NCI-H69 (cell line): ENCODE data around the gene GYPB.
"Not testable (repeated sequence)": the region's sequence is repeated elsewhere in the genome, so short reads cannot be mapped to it uniquely, and the experiment has no call there.

ENCODE experiments used
- DNase-seq: peaks from one replicate; lab custom pipeline; 2025; lab: John Stamatoyannopoulos, UW

GYPB gene

DNA sequence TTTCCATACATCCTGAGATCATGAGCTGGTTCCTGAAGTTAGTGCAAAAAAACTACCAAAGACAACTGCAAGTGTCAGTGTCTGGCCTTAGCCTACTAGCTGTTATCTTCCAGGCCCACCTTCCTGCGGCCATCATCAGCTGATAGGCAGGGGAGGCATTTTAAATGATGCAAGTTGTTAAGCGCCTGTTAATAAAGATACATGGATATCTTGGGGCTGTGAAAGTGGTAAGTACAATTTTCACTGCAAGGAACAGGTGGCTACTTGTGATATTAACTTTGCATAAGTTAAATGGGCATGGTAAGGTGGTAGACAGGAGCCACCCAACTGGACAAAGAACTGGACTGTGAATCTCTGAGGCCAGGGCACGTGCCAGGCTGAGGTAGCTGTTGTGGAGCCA lies at the start of gene GYPB:
GYPB (minus strand) TSS at position 104 of the 400 bp plus-strand sequence; CDS start at position 11, 93 bp downstream.
- not testable (repeated sequence) for DNase-seq

DNA sequence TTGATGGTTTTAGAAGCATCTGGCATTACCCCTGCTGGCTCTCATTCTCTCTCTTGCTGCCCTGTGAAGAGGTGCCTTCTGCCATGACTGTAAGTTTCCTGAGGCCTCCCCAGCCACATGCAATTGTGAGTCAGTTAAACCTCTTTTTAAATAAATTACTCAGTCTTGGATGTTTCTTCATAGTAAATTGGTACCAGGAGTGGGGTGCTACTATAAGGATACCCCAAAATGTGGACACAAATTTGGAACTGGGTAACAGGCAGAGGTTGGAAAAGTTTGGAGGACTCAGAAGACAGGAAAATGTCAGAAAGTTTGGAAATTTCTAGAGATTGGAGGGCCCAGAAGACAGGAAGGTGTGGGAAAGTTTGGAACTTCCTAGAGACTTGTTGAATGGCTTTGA lies 42.4 kb upstream of the GYPB start:
- not testable (repeated sequence) for DNase-seq

DNA sequence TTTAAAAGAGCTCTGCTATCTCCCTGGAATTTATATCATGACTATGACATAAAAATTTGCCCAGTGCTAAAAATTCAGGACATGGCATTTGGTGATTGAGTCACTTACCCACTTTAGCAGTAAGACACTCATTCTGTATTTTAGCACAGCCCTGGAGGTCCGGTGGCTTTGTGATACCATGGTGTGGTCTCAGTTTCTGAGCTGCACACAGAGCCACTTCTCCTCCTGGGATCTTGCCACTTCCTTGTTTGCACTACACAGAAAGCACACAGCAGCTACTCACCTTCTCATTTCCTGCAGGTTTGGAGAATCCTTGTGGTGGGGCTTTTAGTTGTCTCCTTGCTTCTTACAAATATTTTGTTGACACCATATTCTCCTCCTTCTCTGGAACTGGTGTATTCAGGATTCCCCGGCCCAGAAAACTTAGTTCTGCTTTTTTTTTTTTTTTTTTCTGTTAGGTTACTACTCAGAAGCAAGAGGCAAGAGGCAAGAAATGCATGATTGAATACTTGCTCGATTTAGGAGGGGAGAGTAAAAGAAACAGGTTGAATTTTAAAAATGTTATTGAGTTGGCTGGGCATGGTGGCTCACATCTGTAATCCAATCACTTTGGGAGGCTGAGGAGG lies 41.2 kb upstream of the GYPB start:
- not testable (repeated sequence) for DNase-seq

DNA sequence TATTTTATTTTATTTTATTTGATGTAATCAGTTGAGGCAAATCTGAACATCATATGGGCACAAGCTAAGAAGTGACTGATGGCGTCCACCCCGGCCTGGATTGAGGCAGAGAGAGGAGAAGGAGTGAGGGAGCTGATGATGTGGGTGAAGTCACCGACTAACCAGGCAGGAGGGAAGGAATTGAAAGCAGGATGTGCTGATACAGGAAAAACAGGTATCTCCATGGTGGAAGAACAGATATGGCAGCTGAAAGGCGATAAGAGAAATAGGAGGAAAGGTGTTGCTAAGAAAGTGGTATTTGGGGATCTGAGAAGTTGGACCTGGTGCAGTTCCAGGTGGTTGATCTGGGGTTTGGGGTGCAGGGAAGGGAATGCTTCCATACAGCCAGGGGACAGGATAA lies 37.6 kb upstream of the GYPB start:
- no peak for DNase-seq

DNA sequence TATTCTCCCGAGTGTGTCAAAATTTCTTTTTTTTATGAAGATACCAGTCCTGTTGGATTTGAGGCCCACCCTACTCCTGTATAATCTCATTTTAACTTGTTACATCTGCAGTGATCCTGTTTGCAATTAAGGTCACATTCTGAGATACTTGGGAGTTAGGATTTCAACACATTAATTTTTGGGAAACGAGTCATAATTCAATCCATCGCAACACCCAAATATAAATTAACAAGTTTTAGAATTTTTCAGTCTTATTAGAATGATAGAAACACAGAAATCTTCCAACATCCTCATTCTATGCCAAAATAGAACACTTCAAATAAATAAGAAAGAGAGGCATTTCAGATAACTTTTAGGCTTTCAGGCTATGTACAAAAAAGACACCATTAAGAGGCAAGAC lies 36.2 kb upstream of the GYPB start:
- DNase-seq: not testable (repeated sequence)

DNA sequence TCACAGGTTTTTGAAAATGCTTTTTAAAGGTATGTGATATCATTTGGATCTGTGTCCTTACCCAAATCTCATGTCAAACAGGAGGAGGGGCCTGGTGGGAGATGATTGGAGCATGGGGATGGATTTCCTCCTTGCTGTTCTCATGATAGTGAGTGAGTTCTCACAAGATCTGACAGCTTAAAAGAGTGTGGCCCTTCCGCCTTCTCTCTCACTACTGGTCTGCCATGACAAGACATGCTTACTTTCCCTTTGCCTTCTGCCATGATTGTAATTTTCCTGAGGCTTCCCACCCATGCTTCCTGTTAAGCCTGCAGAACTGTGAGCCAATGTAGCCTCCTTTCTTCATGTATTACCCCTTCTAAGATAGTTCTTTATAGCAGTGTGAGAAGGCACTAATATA lies 32.3 kb upstream of the GYPB start:
- DNase-seq: not testable (repeated sequence)

DNA sequence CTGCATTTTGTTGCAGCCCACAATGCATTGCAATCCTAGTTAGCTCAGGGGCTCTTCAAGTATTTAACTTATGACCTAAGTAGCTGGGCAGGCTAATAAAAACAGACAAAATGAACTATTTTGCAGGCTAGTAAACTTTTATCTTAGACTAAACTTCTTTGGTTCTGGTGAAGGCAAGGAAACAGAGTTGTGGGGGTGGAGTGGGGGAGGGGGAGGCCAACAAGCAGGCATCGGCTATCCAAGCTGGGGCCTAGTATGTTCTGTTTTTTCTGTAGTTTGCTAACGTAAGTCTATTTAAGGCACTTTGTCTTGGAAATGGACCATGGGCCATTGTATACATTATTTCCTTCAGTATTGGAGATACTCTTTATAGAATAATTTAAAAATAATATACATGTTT lies 31.5 kb upstream of the GYPB start:
- DNase-seq: not testable (repeated sequence)

DNA sequence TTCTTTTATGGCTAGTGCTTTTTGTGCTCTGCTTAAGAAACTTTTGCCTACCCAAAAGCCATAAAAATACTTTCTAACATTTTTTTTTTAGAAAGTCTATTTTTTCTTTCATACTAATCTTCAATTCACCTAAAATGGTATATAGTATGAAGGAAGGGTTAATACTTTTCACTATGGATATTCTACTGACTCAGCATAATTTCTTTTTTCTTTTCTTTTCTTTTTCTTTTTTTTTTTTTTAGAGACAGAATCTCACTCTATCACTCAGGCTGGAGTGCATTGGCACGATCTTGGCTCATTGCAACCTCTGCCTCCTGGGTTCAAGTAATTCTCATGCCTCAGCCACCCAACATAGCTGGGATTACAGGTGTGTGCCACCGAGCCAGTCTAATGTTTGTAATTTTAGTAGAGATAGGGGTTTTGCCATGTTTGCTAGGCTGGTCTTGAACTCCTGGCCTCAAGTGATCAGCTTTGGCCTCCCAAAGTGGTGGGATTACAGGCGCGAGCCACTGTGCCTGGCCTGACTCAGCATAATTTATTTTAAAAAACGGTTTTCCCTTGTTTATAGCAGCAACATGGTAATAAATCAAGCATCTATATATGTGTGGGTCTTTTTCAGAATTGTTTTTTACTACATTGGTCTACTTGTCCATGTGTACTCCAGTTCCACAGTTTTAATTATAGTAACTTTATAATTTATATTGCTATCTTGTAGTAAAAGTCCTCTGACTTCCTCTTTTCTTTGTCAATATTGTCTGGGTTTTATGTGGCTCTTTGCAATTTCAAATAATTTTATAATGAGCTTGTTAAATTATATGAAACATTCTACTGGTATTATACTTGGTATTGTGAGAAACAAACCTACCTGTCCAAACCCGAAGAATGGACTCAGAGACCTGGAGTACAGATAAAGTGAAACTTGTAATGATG lies 30.6 kb upstream of the GYPB start:
- DNase-seq: not testable (repeated sequence)

DNA sequence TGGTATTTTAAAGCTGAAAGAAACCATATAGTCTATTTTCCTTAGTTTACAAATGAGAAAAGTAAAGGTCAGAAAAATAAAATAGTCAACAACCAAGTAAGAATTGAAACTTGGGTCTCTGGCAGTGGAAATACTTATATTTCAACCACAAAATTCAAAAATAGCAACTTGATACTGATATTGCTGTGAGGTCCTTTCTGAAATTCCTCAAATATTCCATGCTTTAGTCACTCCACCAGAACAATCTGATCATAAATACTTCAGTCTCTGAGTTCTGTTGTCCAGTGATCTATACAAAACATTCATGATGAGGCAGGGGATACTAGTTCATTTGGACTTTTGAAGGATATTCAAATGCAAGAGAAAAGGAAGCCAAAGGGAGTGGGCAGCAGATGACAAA lies 25.8 kb upstream of the GYPB start:
- DNase-seq: not testable (repeated sequence)

DNA sequence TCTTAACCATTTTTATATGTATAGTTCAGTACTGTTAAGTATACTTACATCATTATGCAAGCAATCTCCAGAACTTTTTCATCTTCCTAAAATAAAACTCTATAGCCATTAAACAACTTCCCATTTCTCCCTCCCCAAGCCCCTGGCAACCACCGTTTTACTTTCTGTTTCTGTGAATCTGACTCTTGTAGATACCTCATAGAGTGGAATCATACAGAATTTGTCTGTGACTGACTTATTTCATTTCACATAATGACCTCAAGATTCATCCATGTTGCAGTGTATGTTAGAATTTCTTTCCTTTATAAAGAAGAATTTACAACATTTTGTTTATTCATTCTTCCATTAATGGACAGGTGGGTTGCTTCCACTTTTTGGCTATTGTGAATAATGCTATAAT lies 13.4 kb upstream of the GYPB start:
- DNase-seq: not testable (repeated sequence)

DNA sequence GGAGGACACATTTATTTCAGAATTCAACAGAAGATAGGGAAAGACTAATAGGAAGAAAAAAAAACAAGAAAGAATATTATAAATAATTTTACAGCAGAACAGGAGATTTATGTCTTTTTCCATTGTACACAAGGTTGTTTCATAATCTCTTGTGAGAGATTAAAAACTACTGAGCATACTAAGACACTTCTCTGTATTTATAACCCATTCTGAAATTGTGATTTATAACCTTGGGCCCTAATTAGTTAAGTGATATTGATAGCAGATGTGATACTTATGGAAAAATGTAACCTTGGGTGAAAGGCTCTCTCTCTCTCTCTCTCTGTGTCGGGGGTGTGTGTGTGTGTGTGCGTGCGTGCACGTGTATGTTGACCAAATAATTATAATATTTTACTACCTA lies 12.7 kb upstream of the GYPB start:
- not testable (repeated sequence) for DNase-seq

DNA sequence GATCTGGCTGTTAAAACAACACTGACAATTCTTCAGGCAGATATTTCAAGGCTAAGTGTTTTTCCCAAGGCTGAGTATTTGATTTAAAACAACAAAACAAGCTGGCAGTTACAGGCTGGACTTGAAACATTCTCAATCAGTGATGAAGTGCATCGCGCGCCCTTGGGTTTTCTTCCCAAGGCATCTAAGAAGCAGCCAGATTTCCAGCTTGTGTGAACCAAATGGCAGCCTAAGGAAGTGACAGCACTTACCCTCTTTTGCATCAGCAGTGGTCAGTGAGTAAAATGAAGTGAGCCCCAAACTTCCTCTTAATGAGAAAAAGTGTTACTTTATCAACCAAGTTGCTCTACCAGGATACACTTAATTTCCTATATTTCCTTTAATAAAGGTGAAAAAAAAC lies 12.2 kb upstream of the GYPB start:
- not testable (repeated sequence) for DNase-seq

DNA sequence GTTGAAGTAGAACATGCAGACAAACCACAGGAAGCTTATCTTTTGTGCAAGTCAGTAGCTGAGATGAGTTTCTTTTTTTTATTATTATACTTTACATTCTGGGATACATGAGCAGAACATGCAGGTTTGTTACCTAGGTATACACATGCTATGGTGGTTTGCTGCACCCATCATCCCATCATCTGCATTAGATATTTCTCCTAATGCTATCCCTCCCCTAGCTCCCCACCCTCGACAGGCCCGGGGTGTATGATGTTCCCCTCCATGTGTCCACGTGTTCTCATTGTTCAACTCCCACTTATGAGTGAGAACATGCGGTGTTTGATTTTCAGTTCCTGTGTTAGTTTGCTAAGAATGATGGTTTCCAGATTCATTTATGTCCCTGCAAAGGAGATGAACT lies 11.5 kb upstream of the GYPB start:
- not testable (repeated sequence) for DNase-seq

DNA sequence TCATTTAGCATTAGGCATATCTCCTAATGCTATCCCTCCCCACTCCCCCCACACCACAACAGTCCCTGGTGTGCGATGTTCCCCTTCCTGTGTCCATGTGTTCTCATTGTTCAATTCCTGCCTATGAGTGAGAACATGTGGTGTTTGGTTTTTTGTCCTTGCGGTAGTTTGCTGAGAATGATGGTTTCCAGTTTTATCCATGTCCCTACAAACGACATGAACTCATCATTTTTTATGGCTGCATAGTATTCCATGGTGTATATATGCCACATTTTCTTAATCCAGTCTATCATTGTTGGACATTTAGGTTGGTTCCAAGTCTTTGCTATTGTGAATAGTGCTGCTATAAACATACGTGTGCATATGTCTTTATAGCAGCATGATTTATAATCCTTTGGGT lies 7.5 kb upstream of the GYPB start:
- DNase-seq: not testable (repeated sequence)

DNA sequence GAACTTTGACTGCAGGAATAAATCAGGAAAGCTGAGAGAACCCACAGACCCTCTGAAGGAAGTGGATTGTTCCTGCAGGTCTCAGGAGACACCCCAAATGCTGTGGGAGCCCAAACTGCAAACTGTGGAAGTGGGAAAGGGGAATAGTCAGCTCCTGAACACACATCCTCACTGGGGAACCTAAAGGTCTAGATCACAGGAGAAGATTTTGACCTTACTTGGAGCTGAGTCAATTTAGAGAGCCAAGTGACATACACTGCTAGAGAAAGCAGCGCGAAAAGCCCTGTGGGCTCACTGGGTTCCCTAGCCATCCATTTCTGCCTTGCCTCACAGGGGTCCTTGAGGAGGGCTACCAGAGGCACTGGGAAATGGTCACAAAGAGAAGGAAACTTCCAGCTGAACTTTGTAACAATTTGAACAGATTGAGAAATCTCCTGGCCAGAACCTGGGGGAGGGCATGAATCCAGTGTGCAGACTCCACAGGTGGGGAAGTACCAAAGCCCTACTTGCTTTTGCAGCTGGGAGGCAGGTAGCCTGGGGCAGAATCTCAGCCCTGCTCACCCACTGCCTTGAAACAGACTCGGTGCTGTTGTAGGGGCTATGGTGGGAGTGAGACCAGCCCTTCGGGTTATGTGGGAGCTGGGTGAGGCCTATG lies 5.3 kb upstream of the GYPB start:
- not testable (repeated sequence) for DNase-seq

DNA sequence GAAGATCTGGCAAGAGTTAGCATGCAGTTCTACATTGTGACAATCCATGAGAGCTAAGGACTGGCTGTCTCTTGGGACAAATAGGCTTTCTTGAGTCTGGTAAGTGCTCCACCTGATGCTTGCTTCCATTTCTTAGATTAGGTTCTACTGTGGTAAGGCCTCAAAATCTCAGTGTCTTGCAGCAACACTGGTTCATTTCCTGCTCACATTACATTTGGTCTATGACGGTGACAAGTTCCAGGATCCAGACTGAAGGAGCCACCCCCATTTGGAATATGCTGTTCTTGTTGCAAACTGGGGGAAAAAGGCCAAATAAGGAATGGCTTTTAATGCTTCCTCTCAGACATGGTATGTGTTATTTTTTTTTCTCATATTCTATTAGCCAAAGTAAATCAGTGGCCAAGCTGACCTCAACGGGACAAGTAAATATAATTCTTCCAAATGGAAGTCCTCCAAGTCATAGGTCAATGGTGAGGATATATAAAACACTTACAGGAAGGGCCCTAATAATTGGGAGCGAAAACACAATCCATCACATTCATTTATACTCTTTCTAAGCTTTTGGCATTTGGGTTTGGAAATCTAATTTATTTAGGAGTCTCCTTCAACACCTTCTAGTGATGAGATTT lies 3.7 kb upstream of the GYPB start:
- DNase-seq: not testable (repeated sequence)

DNA sequence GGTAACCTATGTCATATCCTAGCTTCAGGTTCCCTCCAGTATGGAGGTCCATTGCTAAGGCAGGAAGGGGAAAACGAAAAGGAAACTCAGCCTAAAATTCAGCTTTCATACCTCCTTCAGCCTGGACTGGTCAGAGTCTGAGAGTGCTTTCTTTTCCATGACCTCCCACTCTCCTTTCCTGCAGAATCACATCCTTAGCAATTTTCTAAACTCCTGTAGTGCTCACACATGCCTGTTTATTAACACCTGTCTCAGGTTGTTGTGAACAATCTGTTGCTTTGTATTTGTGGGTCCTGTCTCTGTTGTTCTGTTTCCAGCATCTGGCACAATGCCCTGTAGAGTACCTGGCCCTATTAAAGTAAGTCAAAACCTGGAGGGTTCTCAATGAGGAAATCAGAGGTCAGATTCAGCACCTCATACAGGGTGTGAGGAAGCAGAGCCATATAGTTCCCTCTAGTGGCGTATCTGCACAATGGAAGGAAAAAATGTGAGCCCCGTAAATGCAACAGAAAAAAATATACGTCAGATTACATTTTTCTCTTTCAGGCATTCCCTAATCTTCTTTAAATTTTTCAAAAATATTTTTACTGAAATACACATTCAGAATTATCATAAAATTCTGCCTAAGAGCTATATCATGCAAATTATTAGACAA lies 2.3 kb upstream of the GYPB start:
- DNase-seq: peak; percentile 6

DNA sequence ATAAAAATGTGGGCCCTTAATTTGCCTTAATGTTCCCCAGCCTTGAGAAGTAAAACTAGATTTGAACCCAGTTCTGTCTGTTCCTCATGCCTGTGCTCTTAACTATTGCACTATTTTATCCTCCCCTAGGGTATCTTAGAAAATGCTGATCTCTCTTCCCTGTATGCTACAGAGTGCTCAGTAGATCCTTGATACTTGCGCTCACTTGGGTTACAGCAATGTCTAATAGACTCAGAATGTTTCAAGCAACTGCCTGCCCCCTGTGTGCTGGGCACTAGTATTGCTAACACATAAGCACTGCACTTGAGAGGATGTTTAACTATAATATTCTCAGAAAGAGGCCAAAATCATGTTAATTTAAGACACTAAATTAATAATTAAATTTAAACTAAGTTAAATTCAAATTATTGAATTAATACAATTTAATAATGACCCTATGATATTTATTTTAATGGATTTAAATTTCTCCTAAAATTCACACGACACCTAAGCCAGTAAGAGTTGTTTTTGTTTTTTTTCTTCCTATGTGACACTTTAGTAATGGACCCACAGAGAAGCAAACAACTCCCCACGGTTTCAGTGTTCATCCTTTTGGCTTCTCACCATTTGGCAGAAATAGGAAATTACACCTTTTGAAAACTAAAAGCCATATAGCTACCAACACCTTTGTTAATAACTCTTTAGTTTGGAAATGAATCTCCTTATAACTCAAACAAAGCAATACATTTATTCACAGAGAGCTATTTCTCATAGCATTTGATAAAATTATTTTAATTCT lies 768 bp downstream of the GYPB start:
- DNase-seq: not testable (repeated sequence)

DNA sequence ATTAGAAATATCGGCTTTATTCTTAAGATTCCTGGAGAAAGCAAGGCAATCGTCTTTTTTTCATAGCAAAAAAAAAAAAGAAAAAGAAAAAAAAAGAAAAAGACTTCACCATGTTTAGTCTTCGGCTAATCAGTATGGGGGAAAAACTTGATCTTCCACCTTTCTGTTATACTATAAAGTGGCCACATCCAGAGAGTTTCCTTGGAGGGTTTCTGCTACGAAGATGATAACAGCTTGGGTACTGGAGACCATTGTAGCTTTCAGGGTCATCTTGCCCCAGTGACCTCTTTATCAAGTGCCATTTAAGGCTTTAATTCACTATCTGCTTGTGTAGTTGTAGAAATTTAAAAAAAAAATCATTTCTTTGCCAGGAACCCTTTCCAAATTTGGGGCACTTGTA lies 1.9 kb downstream of the GYPB start:
- DNase-seq: not testable (repeated sequence)

DNA sequence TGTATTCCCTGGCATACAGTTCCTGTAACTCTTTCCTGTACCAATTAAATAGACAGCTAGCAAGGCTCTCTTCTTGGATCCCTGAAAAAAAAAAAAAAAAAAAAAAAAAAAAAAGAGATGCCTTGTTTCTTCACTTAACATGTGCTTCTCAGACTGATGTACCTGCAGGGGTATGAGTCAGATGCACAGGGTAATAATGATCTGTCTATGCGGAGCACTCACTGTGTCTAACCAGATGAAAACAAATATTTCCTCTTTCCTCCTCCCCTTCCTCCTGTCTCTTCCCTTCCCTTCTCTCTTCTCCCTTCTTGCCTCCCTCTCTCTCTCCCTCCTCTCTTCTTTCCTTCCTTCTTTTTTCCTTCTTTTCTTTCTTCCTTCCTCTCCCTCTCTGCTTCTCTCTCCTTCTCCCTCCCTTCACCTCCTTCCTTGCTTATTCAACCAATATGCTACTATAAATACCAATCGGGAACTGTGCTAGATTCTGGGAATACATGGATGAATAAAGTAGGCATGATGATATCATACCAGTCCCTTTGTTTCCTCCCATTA lies 3.0 kb downstream of the GYPB start:
- DNase-seq: not testable (repeated sequence)

DNA sequence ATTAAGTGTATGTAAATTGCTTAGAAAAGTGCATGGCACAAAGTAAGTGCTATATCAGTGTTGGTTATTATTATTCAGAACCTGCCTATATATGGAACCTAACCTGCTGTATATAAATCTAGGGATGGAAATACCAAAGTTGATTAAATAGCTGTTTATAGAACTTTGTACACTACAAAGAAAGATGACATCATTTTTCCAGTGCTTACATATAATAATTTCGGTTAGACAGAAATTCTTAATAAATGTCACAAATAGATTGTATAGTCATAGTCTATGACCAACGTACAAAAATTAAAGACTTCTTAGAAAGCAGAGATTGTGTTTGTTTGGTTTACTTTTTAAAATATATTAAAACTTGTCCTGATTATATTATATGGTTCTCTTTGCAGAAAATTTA lies 4.4 kb downstream of the GYPB start:
- no peak for DNase-seq
